Stimulated activated CD4-positive, alpha-beta T cell treated with anti-CD3 and anti-CD28 coated beads, Interleukin-15, amount 100 ng/mL, for 1 hour (primary cell): ENCODE measurements around the gene DCAF4.

Experiments
- DNase-seq, 2 donors: peaks; one replicate each; pipeline ENCODE4 v3.0.0-alpha.2; 2020; ENCODE audit warnings: low read depth in 1 of 2, low spot score in 1 of 2

DCAF4 gene, protein sequence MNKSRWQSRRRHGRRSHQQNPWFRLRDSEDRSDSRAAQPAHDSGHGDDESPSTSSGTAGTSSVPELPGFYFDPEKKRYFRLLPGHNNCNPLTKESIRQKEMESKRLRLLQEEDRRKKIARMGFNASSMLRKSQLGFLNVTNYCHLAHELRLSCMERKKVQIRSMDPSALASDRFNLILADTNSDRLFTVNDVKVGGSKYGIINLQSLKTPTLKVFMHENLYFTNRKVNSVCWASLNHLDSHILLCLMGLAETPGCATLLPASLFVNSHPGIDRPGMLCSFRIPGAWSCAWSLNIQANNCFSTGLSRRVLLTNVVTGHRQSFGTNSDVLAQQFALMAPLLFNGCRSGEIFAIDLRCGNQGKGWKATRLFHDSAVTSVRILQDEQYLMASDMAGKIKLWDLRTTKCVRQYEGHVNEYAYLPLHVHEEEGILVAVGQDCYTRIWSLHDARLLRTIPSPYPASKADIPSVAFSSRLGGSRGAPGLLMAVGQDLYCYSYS

GRCh38 chr14:72926292-72927028 lies at the start of gene DCAF4:
TSS of gene DCAF4 (plus strand) at chr14:72926464. CDS start at chr14:72937979, 11,515 bp downstream.
- peak; percentile 86 for DNase-seq

GRCh38 chr14:72876710-72877063 lies 49.6 kb upstream of the DCAF4 start:
- DNase-seq: no peak

- DNase-seq: no peak
These were observed 47.5 kb upstream of the DCAF4 start for GRCh38 chr14:72878746-72879145.

- DNase-seq: no peak
These were observed 46.8 kb upstream of the DCAF4 start for GRCh38 chr14:72879431-72879830.

- no peak for DNase-seq
These were observed 46.1 kb upstream of the DCAF4 start for GRCh38 chr14:72880164-72880563.

GRCh38 chr14:72880820-72881219 lies 45.4 kb upstream of the DCAF4 start:
- no peak for DNase-seq

GRCh38 chr14:72881543-72881942 lies 44.7 kb upstream of the DCAF4 start:
- DNase-seq: no peak

DNA sequence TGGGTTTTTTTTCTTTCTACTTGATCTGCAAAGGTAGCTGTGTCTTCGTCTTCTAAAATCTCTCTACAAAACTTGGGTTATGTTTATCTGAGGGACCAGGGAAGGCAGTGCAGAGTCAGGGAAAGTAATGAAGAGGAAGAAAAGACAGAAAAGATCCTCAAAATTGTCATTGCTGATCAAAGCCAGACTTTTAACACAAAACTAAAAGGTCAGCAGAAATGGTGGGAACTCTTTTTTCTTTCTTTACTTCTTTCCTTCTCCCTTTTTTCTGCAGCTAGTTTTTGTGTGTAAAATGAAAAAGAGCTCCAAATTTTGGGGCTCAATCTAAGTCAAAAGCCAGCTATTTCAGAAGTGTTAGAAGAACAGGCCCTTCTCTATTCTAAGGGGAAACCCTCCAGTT lies 44.2 kb upstream of the DCAF4 start:
- no peak for DNase-seq

DNA sequence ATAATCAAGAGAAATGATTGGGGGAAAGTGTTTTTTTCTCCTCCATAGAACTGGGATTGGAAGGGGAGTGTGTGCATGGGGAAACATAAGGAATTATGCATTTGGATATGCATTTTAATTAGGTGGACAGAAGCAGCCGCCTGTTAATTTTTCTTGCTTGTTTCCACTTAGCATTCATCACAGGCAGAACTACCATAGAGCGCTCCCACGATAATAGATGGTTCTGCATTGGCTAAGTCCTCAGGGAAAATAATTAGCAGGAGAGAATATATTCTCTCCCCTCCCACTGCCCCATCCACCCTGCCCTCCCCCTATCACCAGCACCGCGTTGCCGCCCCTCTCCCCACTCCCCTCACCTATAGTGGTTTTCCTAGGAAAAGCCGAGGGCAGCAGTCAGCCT lies 43.8 kb upstream of the DCAF4 start:
- no peak for DNase-seq

- DNase-seq: no peak
These were observed 43.2 kb upstream of the DCAF4 start for GRCh38 chr14:72883109-72883508.

DNA sequence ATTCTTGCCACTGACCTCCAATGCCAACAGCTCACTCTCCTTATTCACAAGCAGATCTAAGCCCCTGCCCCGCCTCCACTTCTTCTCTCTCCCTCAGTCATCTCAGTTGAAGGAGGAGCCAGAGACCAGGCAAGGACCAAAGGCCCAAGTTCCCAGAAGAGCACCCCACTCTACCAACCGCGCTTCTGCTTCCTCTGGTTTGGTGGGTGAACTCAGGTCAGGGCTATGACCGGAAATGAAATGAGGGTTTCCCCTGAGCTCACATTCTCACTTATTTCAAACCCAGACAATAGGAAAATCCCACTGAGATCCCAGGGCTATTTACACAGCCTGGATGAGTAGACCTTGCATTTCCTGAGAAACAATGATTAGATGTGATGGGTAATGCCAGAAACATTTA lies 42.3 kb upstream of the DCAF4 start:
- DNase-seq: no peak

DNA sequence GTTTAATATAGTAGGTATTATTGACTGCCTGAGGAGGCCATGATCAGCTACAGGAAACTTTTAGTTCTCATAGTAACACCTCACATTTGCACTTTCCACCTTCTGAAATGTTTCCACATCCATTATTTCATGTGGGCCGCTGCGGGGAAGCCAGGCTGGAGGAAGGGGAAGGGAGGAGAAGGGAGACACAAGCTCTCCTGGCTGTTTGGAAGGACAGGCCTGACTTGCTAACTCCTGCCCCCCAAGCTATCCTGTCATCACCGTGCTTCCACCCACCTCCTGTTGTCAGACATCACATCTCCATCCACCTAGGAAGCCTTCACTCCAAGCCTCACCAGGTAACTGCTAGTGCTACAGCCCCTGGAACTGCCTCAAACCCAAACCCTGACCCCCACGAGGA lies 41.9 kb upstream of the DCAF4 start:
- DNase-seq: no peak

DNA sequence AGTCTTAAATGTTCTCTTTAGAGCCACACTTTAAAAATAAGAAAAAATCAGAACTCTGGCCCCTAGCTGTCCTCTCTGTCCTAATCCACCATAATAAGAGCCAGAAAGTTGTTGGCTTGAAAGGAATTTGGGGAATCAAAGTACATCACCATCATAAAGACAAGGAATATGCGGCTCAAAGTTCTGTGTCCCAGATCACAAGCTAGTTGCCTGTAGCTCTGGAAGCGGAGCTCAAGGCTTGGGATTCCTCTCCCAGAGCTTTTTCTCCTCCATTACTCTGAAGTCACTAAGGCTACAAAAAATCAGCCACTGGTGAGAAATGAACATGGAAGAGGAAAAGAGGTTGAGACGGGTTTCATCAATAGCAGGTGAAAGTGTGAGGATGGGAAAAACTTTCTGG lies 38.8 kb upstream of the DCAF4 start:
- DNase-seq: no peak

- DNase-seq: no peak
These were observed 38.1 kb upstream of the DCAF4 start for GRCh38 chr14:72888192-72888591.

DNA sequence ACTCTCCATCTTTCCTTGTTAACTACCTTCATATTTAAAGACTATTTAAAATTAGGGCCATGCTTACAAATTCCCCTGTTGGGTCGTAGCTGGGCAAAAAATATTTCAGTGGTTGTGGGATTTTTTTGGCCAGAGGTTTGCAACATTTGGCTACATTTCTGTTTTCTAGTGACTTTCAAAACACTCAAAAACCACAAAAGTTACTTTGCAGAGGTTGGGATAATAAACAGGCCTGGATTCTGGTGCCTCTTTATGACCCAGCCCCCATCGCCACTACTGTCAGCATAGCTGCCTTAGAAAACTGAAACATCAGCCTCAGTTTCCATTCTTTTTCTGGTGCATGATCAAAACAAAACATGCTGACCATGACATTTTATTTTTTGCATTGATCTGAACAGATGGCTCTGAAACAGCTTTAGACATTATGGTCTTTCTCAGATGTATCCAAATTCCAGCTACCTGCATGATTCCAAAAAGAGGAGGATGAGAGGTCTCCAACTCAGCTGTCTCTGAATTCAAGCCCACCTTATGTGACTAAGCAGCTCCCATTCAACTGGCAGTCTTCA lies 37.5 kb upstream of the DCAF4 start:
- DNase-seq: no peak

GRCh38 chr14:72889366-72889765 lies 36.9 kb upstream of the DCAF4 start:
- DNase-seq: no peak

GRCh38 chr14:72891666-72892102 lies 34.6 kb upstream of the DCAF4 start:
- DNase-seq: no peak

DNA sequence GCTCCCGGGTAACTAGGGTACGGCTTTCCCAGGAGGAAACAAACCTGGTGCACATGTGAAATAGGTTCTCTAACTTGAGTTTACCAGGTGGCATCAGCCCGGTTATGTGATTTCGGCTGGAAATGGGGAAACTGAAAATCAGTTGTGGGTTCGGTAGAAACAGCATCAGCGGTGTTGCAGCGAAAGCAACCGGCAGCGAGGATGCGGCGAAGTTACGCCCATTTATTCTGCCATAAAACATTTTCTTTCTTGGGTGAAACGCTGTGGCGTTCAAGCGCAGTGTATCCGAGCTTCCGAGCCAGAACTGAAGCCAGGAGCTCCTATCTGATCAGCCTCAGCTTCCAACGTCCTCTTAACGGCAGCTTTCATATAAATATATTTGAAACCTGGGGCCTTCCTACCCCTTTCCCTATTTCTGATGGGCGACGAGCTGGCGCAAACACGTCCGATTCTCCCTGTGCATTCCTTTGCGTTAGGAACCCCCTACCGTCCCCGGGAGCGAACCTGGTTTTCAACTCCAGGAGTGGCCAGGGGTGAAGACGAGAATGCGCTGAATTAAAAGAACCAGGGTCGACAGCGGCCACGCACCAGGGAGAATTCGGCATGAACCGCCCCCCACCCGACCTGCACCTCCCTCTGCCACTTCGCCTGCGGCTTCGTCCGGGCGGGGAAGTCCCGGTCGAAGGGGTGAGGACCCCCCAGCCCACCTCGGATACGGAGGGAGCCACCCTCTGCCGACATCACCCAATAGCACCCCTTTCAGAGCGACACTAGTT lies 34.0 kb upstream of the DCAF4 start:
- peak in 1 of 2 donors; percentile 8 for DNase-seq

DNA sequence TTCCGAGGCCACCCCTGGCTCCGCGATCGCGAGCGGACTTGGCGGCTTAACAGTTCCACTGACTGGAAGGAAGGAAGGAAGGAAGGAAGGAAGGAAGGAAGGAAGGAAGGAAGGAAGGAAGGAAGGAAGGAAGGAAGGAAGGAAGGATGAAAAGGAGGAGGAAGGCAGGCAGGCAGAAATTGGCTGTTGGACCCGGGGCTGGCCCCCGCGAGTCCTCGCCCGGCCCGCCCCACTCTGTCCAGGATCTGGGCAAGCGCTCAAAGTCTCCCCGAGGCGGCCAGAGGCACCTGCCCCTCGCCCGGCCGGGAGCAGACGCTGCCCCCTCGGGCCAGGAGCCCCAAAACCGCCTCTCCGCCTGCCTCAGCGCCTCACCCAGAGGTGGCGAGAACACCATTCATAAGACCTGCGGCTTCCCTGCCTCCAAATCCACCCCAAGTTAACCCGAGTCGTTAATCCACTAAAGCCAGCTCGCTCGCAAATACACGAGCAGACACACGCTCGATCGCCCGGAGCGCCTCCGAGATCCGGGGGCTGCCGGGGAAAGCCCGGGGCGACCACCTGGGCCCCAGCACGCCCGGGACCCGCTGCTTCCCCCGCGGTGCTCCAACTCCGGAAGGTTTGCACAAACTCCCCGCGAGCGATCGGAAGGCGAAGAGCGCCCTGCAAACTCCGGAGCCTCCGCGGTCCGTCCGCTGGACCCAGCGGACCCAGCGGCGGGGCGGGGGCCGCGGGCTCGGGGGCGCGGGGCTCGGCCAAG lies 33.2 kb upstream of the DCAF4 start:
- peak in 1 of 2 donors; percentile 12 for DNase-seq

GRCh38 chr14:72893636-72894322 lies 32.5 kb upstream of the DCAF4 start, which contains the start of gene DPF3:
TSS of gene DPF3 (minus strand) at chr14:72894101. CDS start at chr14:72894088, 13 bp downstream.
- DNase-seq: peak; percentile 80 to 91
